HFF-Myc (cell line): Measurements from ENCODE around the gene CCDC110.

ENCODE experiments used
- DNase-seq: peaks from one replicate; pipeline ENCODE4 v3.0.0-alpha.2; 2011; ENCODE audit warnings: low read depth; ENCODE audit errors: extremely low read depth
- H3K4me3 ChIP-seq: replicated peaks from 2 replicates; pipeline ENCODE4 v1.5.1; 2011; ENCODE audit warnings: low read depth, mild to moderate bottlenecking, control low read depth, low read length
- CTCF ChIP-seq: IDR thresholded peaks from 2 replicates; pipeline ENCODE4 v1.5.1; 2012; ENCODE audit warnings: mild to moderate bottlenecking, low read depth, low read length, control low read depth; ENCODE audit errors: missing control alignments

The CCDC110 gene

GRCh38 chr4:185456131-185456530 lies 15.4 kb downstream of the CCDC110 start:
- no peak overlapping the region for H3K4me3 ChIP-seq
- TF ChIP-seq CTCF: no peak
- DNase-seq: no peak

GRCh38 chr4:185445209-185445608 lies 26.3 kb downstream of the CCDC110 start:
- TF ChIP-seq CTCF: no peak
- no peak overlapping the region for H3K4me3 ChIP-seq
- DNase-seq: no peak

- DNase-seq: no peak
- H3K4me3 ChIP-seq: no peak overlapping the region
- TF ChIP-seq CTCF: no peak
Measured at GRCh38 chr4:185441479-185441878, 30.1 kb downstream of the CCDC110 start.

- DNase-seq: no peak
- TF ChIP-seq CTCF: no peak
- no peak overlapping the region for H3K4me3 ChIP-seq
Measured at GRCh38 chr4:185437809-185438208, 33.7 kb downstream of the CCDC110 start.

GRCh38 chr4:185435466-185435865 lies 36.1 kb downstream of the CCDC110 start:
- H3K4me3 ChIP-seq: no peak overlapping the region
- DNase-seq: no peak
- TF ChIP-seq CTCF: no peak

- no peak overlapping the region for H3K4me3 ChIP-seq
- TF ChIP-seq CTCF: no peak
- no peak for DNase-seq
Measured at GRCh38 chr4:185429660-185430059, 41.9 kb downstream of the CCDC110 start.

- no peak for TF ChIP-seq CTCF
- DNase-seq: no peak
- H3K4me3 ChIP-seq: no peak overlapping the region
Measured at GRCh38 chr4:185426960-185427688, 44.4 kb downstream of the CCDC110 start.
